HG03575 (cell line): ENCODE results near the gene AP3B1.

ENCODE experiments used
- ATAC-seq: cut with Tn5 transposase; IDR thresholded peaks from one replicate; pipeline ENCODE4 v1.9.1; 2021; ENCODE audit not compliant: unreplicated experiment, insufficient number of reproducible peaks, low FRiP score; ENCODE audit errors: extremely low read depth

Gene AP3B1

GRCh38 chr5:77958642-77959330 lies 335.7 kb downstream of the AP3B1 start:
- ATAC-seq, result no peak

- no peak for ATAC-seq
These were observed 336.5 kb downstream of the AP3B1 start for GRCh38 chr5:77957931-77958521.

GRCh38 chr5:77957516-77957915 lies 337.0 kb downstream of the AP3B1 start:
- no peak for ATAC-seq

GRCh38 chr5:77957081-77957480 lies 337.4 kb downstream of the AP3B1 start:
- no peak for ATAC-seq

- no peak for ATAC-seq
These were observed 338.9 kb downstream of the AP3B1 start for GRCh38 chr5:77955577-77955976.

- ATAC-seq, result no peak
These were observed 341.1 kb downstream of the AP3B1 start for GRCh38 chr5:77953374-77953773.

GRCh38 chr5:77952636-77953212 lies 341.8 kb downstream of the AP3B1 start:
- no peak for ATAC-seq
